ENCODE results near the gene PDE2A.

The PDE2A gene

DNA sequence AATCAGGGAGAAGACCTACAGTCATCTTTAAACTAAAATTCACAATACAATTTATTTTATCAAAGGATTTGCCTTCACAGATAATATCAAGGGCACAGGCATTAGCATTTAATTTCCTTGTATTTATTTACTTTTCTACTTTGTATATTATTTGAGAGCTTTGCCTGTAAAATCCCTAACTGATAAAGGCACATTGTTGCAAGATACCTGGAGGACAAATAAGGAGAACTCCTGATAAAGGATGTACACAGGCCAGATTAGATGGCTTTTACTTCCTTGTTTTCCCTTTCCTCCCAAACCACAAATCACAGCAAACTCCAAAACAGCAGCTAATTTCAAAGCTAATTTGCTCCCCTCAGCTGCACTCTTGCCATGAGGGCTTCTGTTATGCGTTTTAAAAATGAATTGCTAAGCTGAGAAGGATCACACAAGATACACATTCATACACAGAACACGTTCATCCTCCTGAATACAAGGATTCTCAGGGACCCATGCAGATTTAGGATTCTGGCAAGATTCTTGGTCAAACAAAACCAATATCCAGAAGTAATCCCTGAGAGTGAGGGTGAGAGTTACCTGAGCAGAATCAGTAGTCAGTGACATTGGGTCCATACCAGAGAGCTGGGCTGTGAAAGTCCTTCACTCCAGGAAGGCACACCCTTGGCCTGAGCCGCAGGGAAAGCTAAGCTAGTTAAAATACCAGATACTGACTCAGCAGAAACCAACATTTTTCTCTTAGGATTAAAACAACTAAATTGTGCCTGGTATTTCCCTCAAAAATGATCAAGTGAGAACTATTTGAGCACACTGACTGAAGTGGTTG is 139.6 kb downstream of the PDE2A start:
- DNase-seq: no peak

- DNase-seq: no peak
These were observed 145.2 kb downstream of the PDE2A start for GRCh38 chr11:72529068-72529467.

- DNase-seq: no peak
These were observed 146.1 kb downstream of the PDE2A start for GRCh38 chr11:72528121-72528520.

Measured in OCI-M1 (cell line).